Measurements from ENCODE around the gene TTC33. TPM values are rescaled to one million over a fixed set of nuclear protein-coding genes. Genes with fewer than 3 reads are reported as not detected.

The TTC33 gene
- total and polyA plus RNA-seq, 2 of the 13 experiments (the other 11 are each of a cell fraction or from before 2014, with no cell fraction given), result 4.5 to 20.0 TPM

- TF ChIP-seq ZBTB40 (IDR thresholded peaks at IDR 0.05) (no peak), ZBTB40 (CRISPR knock-in tag; IDR thresholded peaks at IDR 0.05) (no peak), ZNF180 (CRISPR knock-in tag; IDR thresholded peaks at IDR 0.05; ENCODE audit: borderline replicate concordance, low read depth) (no peak)
These were observed 240.8 kb downstream of the TTC33 start (continued) for GRCh38 chr5:40514976-40515375.

GRCh38 chr5:40511801-40512200, 244.0 kb downstream of the TTC33 start:
- in situ Hi-C loops (cut with HindIII; ENCODE audit: extremely low pct_ligation_motif_present, low pct_unique_long_range_greater_than_20kb), result no loop called here
- ChIA-PET POLR2A (no interaction called here), CTCF (ENCODE audit: low intra/inter-chr PET ratio, low total read pairs) (no interaction called here)
- Histone ChIP-seq H3K4me1 (ENCODE audit: insufficient read depth, low read length) (no peaks in the 10 kb centered on the region), H3K27ac (ENCODE audit: extremely low read length, insufficient read depth, low read length) (no peak overlapping the region), H3K9me3 (ENCODE audit: low read length) (no peaks in the 10 kb centered on the region), H3K79me2 (ENCODE audit: insufficient read depth, low read length) (no peaks in the 10 kb centered on the region), H3K9ac (ENCODE audit: insufficient read depth, low read depth, low read length) (no peak overlapping the region), H3K36me3 (replicated peaks in 1 of 2; ENCODE audit: control insufficient read depth in 1 of 2, insufficient read depth in 2 of 2, low read length in 2 of 2) (no peaks in the 10 kb centered on the region), H2AFZ (ENCODE audit: low read length) (no peak overlapping the region), H3K4me2 (ENCODE audit: low read depth, low read length) (no peak overlapping the region), H4K20me1 (ENCODE audit: insufficient read depth, low read length) (no peaks in the 10 kb centered on the region), H3K4me3 (replicated peaks in 1 of 3; ENCODE audit: insufficient read depth in 1 of 3, low read depth in 2 of 3, low read length in 3 of 3) (no peak overlapping the region), H3K27me3 (ENCODE audit: control insufficient read depth in 1 of 2, insufficient read depth in 2 of 2, low read length in 2 of 2) (no peaks in the 10 kb centered on the region; a peak in 1 of 5 replicates)
- BruUV-seq (replicated peaks), result no TSS peak
- no peak for FAIRE-seq
- WGBS (ENCODE audit: low lambda C conversion rate), result 70% methylated on average over 1 of the region's 1 CpG
- DNase-seq (ENCODE audit: low spot score), result no peak
- intact Hi-C loops (cut with micrococcal nuclease; ENCODE audit: unreplicated experiment), result no loop called here
- ATAC-seq, result no peak
- TF ChIP-seq JARID2 (CRISPR knock-in tag; IDR thresholded peaks at IDR 0.05; ENCODE audit: insufficient replicate concordance) (no peak), MTF1 (CRISPR knock-in tag; IDR thresholded peaks at IDR 0.05) (no peak), TCF12 (IDR thresholded peaks at IDR 0.05) (no peak), TCF12 (CRISPR knock-in tag; IDR thresholded peaks at IDR 0.05) (no peak), ZNF414 (CRISPR knock-in tag; IDR thresholded peaks at IDR 0.05) (no peak), NR2F2 (IDR thresholded peaks at IDR 0.05; ENCODE audit: borderline replicate concordance, low read depth) (no peak), ZFY (CRISPR knock-in tag; IDR thresholded peaks at IDR 0.05) (no peak), THAP11 (CRISPR knock-in tag; IDR thresholded peaks at IDR 0.05) (no peak), SNAPC2 (CRISPR knock-in tag; IDR thresholded peaks at IDR 0.05) (no peak), ZNF7 (CRISPR knock-in tag; IDR thresholded peaks at IDR 0.05) (no peak)
